Caco-2 (cell line): Measurements from ENCODE around the gene CC2D1B. TPM values are rescaled to one million over a fixed set of nuclear protein-coding genes. Genes with fewer than 3 reads are reported as not detected.

Experiments used
- BruUV-seq: library from RNA; stranded (reverse); fragments of 400-500 nt; replicated peaks from 2 replicates; lab custom pipeline; 2021; lab: Mats Ljungman, UMichigan
- CTCF ChIA-PET: fragments of 300-600 bp; sonication (Branson Sonifier 250); formaldehyde crosslinking; loops from one replicate; lab custom pipeline; 2022; ENCODE audit warnings: antibody characterized with exemption; lab: Charles Lee
- POLR2A ChIA-PET: fragments of 300-600 bp; sonication (Branson Sonifier 250); formaldehyde crosslinking; loops from one replicate; lab custom pipeline; 2022; ENCODE audit warnings: antibody characterized with exemption; lab: Charles Lee
- DNase-seq, 2 experiments: peaks; one replicate each; pipeline versions ENCODE4 v3.0.0 to v3.0.0-alpha.2; 2020 to 2022
- H3K27me3 ChIP-seq: replicated peaks from 2 replicates; pipeline ENCODE4 v1.6.0; 2011; ENCODE audit warnings: low read length; ENCODE audit not compliant: control insufficient read depth, insufficient read depth
- H3K36me3 ChIP-seq: 2 replicates; pipeline ENCODE4 v1.5.1; 2011; ENCODE audit warnings: low read length; ENCODE audit not compliant: control insufficient read depth, insufficient read depth
- H3K4me1 ChIP-seq: fragments of 250-450 bp; sonication (Bioruptor Pico); 2 replicates; pipeline ENCODE4 v1.5.1; 2020; ENCODE audit warnings: mild to moderate bottlenecking
- H3K4me3 ChIP-seq: 2 replicates; pipeline ENCODE4 v1.5.1; 2011; ENCODE audit warnings: low read depth, mild to moderate bottlenecking, control low read depth, low read length
- H3K9me3 ChIP-seq: fragments of 250-450 bp; sonication (Bioruptor Pico); 2 replicates; pipeline ENCODE4 v1.5.1; 2020; ENCODE audit warnings: mild to moderate bottlenecking, moderate library complexity
- H3K27ac Mint-ChIP-seq: one replicate; pipeline ENCODE4 v1.8.0; 2022; ENCODE audit warnings: mixed read lengths; ENCODE audit not compliant: unreplicated experiment
- H3K27me3 Mint-ChIP-seq: one replicate; pipeline ENCODE4 v1.8.0; 2022; ENCODE audit warnings: mixed read lengths; ENCODE audit not compliant: insufficient read depth, unreplicated experiment
- H3K36me3 Mint-ChIP-seq: one replicate; pipeline ENCODE4 v1.8.0; 2022; ENCODE audit warnings: mild to moderate bottlenecking, mixed read lengths; ENCODE audit not compliant: insufficient read depth, unreplicated experiment
- H3K4me1 Mint-ChIP-seq: one replicate; pipeline ENCODE4 v1.8.0; 2022; ENCODE audit warnings: low read depth, mixed read lengths; ENCODE audit not compliant: unreplicated experiment
- H3K4me3 Mint-ChIP-seq: one replicate; pipeline ENCODE4 v1.8.0; 2022; ENCODE audit warnings: mild to moderate bottlenecking, moderate library complexity, mixed read lengths; ENCODE audit not compliant: unreplicated experiment
- H3K9me3 Mint-ChIP-seq: one replicate; pipeline ENCODE4 v1.8.0; 2022; ENCODE audit warnings: mixed read lengths; ENCODE audit not compliant: unreplicated experiment
- CTCF ChIP-seq, 2 experiments: fragments of 200-600 bp in 1 of 2; IDR thresholded peaks; 1 replicate in 1 of 2; 2 replicates in 1 of 2; pipeline versions ENCODE4 v1.5.1 to v1.8.0; 2011 to 2022; ENCODE audit warnings: antibody characterized with exemption in 1 of 2, control low read depth in 1 of 2, inconsistent platforms in 1 of 2, low read depth in 1 of 2, low read length in 1 of 2, mild to moderate bottlenecking in 1 of 2, moderate library complexity in 1 of 2; ENCODE audit not compliant: insufficient read depth in 1 of 2, severe bottlenecking in 1 of 2, unreplicated experiment in 1 of 2
- intact Hi-C: fragments of 100-400 bp; cut with micrococcal nuclease; formaldehyde crosslinking; loops from one replicate; pipeline ENCODE4 v1.10.0; 2022; ENCODE audit not compliant: unreplicated experiment
- total RNA-seq: library from RNA; stranded (reverse); gene quantifications from 2 replicates; pipeline ENCODE4 v1.2.3, GENCODE V29; 2022

Gene CC2D1B
- total RNA-seq, 1 experiment from 2014 or later, result 31.1 TPM

GRCh38 chr1:52404975-52405338 is 39.0 kb upstream of the CC2D1B start:
- peak overlapping the region; percentile 60 for H3K4me3 ChIP-seq
- H3K36me3 Mint-ChIP-seq, result peaks cover 40% of the 10 kb centered on the region
- peak overlapping the region; percentile 87 for H3K4me3 Mint-ChIP-seq
- POLR2A ChIA-PET, result interaction anchor here (0.5 to 2.7 kb wide), 2 partner anchors 148 to 1273 kb away, joined by 4 to 14 read pairs; partner anchors contain the start of gene TUT4
- TF ChIP-seq CTCF (IDR thresholded peaks at IDR 0.05; ENCODE audit: insufficient read depth in 1 of 2, low read depth in 1 of 2, low read length in 1 of 2, severe bottlenecking in 1 of 2, unreplicated experiment in 1 of 2), result no peak
- CTCF ChIA-PET, result interaction anchor here (1.5 kb wide), 1 partner anchor 36 kb away, joined by 4 read pairs; no protein-coding TSS in a partner anchor
- intact Hi-C loops, result loop anchor here (1.0 to 5.0 kb wide), 2 partner anchors 39 to 282 kb away; partner anchors contain the start of gene CC2D1B
- H3K9me3 Mint-ChIP-seq, result no peaks in the 10 kb centered on the region
- TSS peak; percentile 74 for BruUV-seq
- H3K27me3 Mint-ChIP-seq, result no peaks in the 10 kb centered on the region
- H3K9me3 ChIP-seq, result no peaks in the 10 kb centered on the region
- H3K36me3 ChIP-seq, result peaks cover 2% of the 10 kb centered on the region; the same call in 1 of the 2 replicates
- peaks cover 17% of the 10 kb centered on the region for H3K4me1 ChIP-seq
- H3K4me1 Mint-ChIP-seq, result no peaks in the 10 kb centered on the region
- no peak for DNase-seq
- H3K27ac Mint-ChIP-seq, result peak overlapping the region; percentile 91
- no peaks in the 10 kb centered on the region for H3K27me3 ChIP-seq

DNA sequence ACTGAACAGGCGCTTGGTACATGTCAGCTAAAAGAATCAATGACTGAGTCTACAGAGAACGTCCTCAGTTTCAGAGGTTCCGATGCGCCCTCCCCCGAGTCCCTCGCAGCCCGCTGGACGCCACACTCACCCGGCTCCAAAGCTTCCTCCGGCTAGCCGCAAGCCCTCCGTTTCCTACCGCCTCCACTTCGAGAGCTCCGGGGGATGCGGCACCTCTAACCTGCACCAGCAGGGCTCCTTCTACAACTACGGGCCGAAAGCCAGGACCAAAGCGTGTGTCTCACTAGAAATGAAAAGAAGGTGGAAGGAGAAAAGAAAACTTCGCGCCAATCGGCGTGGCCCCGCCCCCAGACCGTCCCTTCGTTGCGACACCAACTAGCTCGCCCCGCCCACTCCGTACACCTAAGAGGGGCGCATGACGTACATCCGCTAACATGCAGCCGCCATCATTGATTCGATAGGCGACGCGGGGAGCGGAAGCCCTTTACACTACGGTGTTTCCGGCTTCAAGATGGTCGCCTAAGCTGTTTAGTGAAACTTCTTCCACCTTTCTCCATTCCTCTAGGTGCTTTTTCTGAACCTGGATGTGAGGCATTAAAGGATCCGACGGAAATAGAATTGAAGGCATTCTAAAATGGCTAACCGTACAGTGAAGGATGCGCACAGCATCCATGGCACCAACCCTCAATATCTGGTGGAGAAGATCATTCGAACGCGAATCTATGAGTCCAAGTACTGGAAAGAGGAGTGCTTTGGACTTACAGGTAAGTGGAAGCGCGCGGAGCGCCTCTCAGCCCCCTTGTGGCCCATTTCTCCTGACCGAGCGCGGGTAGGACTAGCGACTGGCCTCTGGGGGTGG is 38.3 kb upstream of the CC2D1B start, which contains the start of the genes ORC1 and PRPF38A:
ORC1 (minus strand) TSS at position 308 of the 859 bp plus-strand sequence. CDS start 2,200 bp downstream, outside the sequence.
PRPF38A (plus strand) TSS at position 487 of the 859 bp plus-strand sequence; CDS start at position 635, 148 bp downstream.
- POLR2A ChIA-PET, result interaction anchor here (0.6 to 2.7 kb wide), 8 partner anchors 14 to 1541 kb away, joined by 3 to 14 read pairs (median 4); partner anchors contain the start of genes CC2D1B, IFT25 and TUT4
- Mint-ChIP-seq H3K36me3 (peaks cover 45% of the 10 kb centered on the region), H3K27ac (peak within 1 kb of the TSS; percentile 91), H3K4me1 (no peaks in the 10 kb centered on the region), H3K9me3 (no peaks in the 10 kb centered on the region), H3K4me3 (peak within 1 kb of the TSS; percentile 87), H3K27me3 (no peaks in the 10 kb centered on the region)
- Histone ChIP-seq H3K27me3 (no peaks in the 10 kb centered on the region), H3K9me3 (no peaks in the 10 kb centered on the region), H3K4me1 (peaks cover 17% of the 10 kb centered on the region), H3K36me3 (peaks cover 2% of the 10 kb centered on the region; the same call in 1 of the 2 replicates), H3K4me3 (peak within 1 kb of the TSS; percentile 60)
- TF ChIP-seq CTCF (IDR thresholded peaks at IDR 0.05; ENCODE audit: insufficient read depth in 1 of 2, low read depth in 1 of 2, low read length in 1 of 2, severe bottlenecking in 1 of 2, unreplicated experiment in 1 of 2), result peak; percentile 45 to 75
- intact Hi-C loops, result loop anchor here (1.0 to 5.0 kb wide), 2 partner anchors 38 to 283 kb away; partner anchors contain the start of gene CC2D1B
- no TSS peak for BruUV-seq
- peak; percentile 93 to 94 for DNase-seq
- CTCF ChIA-PET, result interaction anchor here (0.6 to 1.5 kb wide), 4 partner anchors 24 to 282 kb away, joined by 4 to 7 read pairs (median 6); no protein-coding TSS in a partner anchor
